Upper lobe of left lung (tissue), 6 donors: ENCODE measurements around the gene SQSTM1. TPM values are rescaled to one million over a fixed set of nuclear protein-coding genes. Genes with fewer than 3 reads are reported as not detected.

ENCODE experiments used
- ATAC-seq, 2 donors: fragments of 200-7000 bp; cut with Tn5 transposase; one replicate each; pipeline ENCODE4 v1.9.1; 2022; ENCODE audit warnings: mild to moderate bottlenecking in 2 of 2, moderate library complexity in 2 of 2; ENCODE audit not compliant: low FRiP score in 2 of 2
- DNase-seq, 2 donors: peaks; one replicate each; pipeline ENCODE4 v3.0.0-alpha.2; 2019 to 2020
- H3K27ac ChIP-seq, 4 donors: fragments of 200-600 bp; sonication (generic); one replicate each; pipeline ENCODE4 v1.5.1; 2016 to 2019
- H3K27me3 ChIP-seq, 4 donors: fragments of 200-600 bp; sonication (generic); one replicate each; pipeline ENCODE4 v1.5.1; 2017 to 2019
- H3K36me3 ChIP-seq, 4 donors: fragments of 200-600 bp; sonication (generic); one replicate each; pipeline ENCODE4 v1.5.1; 2016 to 2019
- H3K4me1 ChIP-seq, 4 donors: fragments of 200-600 bp; sonication (generic); one replicate each; pipeline ENCODE4 v1.5.1; 2018 to 2019
- H3K4me3 ChIP-seq, 4 donors: fragments of 200-600 bp; sonication (generic); one replicate each; pipeline ENCODE4 v1.5.1; 2017 to 2019; ENCODE audit warnings: mild to moderate bottlenecking in 2 of 4, moderate library complexity in 1 of 4
- H3K9me3 ChIP-seq, 4 donors: fragments of 200-600 bp; sonication (generic); one replicate each; pipeline ENCODE4 v1.5.1; 2018 to 2019
- EP300 ChIP-seq, 4 donors: sonication (generic); formaldehyde crosslinking; IDR thresholded peaks; one replicate each; pipeline ENCODE4 v1.5.1; 2017; ENCODE audit warnings: antibody characterized with exemption in 4 of 4, control low read depth in 2 of 4
- POLR2A ChIP-seq, 4 donors: fragments of 450-650 bp; IDR thresholded peaks; one replicate each; pipeline ENCODE4 v1.5.1; 2016 to 2017; ENCODE audit warnings: antibody characterized with exemption in 4 of 4, mild to moderate bottlenecking in 2 of 4
- POLR2AphosphoS5 ChIP-seq, 2 donors: sonication (generic); formaldehyde crosslinking; IDR thresholded peaks; one replicate each; pipeline ENCODE4 v1.5.1; 2017; ENCODE audit warnings: antibody characterized with exemption in 2 of 2
- WGBS, 2 donors: methylation state at CpG; one replicate each; pipeline ENCODE4 v1.1.5; 2017 to 2018; 5-methylcytosine and 5-hydroxymethylcytosine counted together
- total RNA-seq, 6 donors: library from RNA; depleted of rRNA in 4 of 6; stranded (reverse); fragments of >200 nt in 4 of 6; gene quantifications; one replicate each; pipeline versions ENCODE4 v1.1.0 to v1.2.1, GENCODE V29; 2016 to 2021
- TF ChIP-seq, protein P1 (sequence below), 6 experiments: fragments of 450-650 bp in 4 of 6; fragments of 200-600 bp in 2 of 6; sonication (generic) in 2 of 6; IDR thresholded peaks; one replicate each; pipeline ENCODE4 v1.5.1; 2016 to 2019; ENCODE audit warnings: antibody characterized with exemption in 6 of 6
- donor health status: DM: no; HTN: no; CAD: no; lungs with moderate emphysema.
- donor health status: DM: no; HTN: yes; CAD: no; lungs with severe emphysema.

SQSTM1 gene
- total RNA-seq, 6 donors from 2014 or later = 390 to 666 (median 574) TPM

DNA sequence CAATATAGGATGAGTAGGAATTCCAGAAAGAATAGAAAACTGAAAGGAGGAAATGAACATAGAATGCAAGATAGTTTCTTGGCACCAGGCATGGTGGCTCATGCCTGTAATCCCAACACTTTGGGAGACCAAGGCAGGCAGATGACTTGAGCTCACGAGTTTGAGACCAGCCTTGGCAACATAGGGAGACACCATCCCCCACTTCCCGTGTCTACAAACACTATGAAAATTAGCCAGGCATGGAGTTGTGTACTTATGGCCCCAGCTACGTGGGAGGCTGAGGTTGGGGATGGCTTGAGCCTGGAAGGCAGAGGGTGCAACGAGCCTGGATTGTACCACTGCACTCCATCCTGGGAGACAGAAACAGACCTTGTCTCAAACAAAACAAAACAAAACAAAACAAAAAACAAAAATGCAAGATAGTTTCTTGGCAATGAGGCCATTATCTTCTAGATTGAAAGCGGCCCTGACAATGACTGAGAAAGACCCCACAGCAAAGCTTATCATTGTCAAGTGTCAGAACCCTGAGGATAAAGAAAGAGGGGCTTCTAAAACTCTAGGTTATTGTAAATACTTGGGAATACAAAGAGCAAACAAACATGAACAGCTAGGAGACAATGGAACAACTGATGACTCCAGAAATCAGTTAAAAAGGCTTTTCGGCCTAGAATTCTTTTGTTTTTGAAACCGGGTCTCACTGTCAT is 9.2 kb downstream of the SQSTM1 start:
- Histone ChIP-seq H3K4me1 (peaks cover 15 to 43% (median 18%) of the 10 kb centered on the region in 4 donors), H3K4me3 (no peak overlapping the region), H3K27ac (no peak overlapping the region), H3K36me3 (peaks cover 78 to 96% (median 93%) of the 10 kb centered on the region in 4 donors), H3K9me3 (no peaks in the 10 kb centered on the region), H3K27me3 (no peaks in the 10 kb centered on the region)
- 86 to 94% methylated on average over 7 of the region's 7 CpGs for WGBS, 2 donors
- ATAC-seq (no peak), DNase-seq (no peak)
- no peak for TF ChIP-seq POLR2A (IDR thresholded peaks at IDR 0.05)
- no peak for TF ChIP-seq EP300 (IDR thresholded peaks at IDR 0.05)
- no peak for TF ChIP-seq POLR2AphosphoS5 (IDR thresholded peaks at IDR 0.05)
- TF ChIP-seq, protein P1, sequence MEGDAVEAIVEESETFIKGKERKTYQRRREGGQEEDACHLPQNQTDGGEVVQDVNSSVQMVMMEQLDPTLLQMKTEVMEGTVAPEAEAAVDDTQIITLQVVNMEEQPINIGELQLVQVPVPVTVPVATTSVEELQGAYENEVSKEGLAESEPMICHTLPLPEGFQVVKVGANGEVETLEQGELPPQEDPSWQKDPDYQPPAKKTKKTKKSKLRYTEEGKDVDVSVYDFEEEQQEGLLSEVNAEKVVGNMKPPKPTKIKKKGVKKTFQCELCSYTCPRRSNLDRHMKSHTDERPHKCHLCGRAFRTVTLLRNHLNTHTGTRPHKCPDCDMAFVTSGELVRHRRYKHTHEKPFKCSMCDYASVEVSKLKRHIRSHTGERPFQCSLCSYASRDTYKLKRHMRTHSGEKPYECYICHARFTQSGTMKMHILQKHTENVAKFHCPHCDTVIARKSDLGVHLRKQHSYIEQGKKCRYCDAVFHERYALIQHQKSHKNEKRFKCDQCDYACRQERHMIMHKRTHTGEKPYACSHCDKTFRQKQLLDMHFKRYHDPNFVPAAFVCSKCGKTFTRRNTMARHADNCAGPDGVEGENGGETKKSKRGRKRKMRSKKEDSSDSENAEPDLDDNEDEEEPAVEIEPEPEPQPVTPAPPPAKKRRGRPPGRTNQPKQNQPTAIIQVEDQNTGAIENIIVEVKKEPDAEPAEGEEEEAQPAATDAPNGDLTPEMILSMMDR (IDR thresholded peaks at IDR 0.05) = no peak

GRCh38 chr5:179830818-179831468 is 10.2 kb downstream of the SQSTM1 start:
- H3K4me3 ChIP-seq = no peak overlapping the region
- H3K4me1 ChIP-seq = peaks cover 12 to 34% (median 18%) of the 10 kb centered on the region in 4 donors
- TF ChIP-seq POLR2AphosphoS5 (IDR thresholded peaks at IDR 0.05) (no peak), EP300 (IDR thresholded peaks at IDR 0.05) (no peak), POLR2A (IDR thresholded peaks at IDR 0.05) (no peak)
- TF ChIP-seq, protein P1 (IDR thresholded peaks at IDR 0.05) = no peak
- ATAC-seq = no peak
- 94 to 95% methylated on average over 7 of the region's 7 CpGs for WGBS, 2 donors
- no peak for DNase-seq
- peaks cover 74 to 96% (median 91%) of the 10 kb centered on the region in 4 donors for H3K36me3 ChIP-seq
- no peaks in the 10 kb centered on the region for H3K27me3 ChIP-seq
- no peak overlapping the region for H3K27ac ChIP-seq
- no peaks in the 10 kb centered on the region for H3K9me3 ChIP-seq

- peak in 1 of 2 donors; percentile 51 for DNase-seq
- TF ChIP-seq, protein P1 (IDR thresholded peaks at IDR 0.05) = no peak
- TF ChIP-seq EP300 (IDR thresholded peaks at IDR 0.05) (no peak), POLR2A (IDR thresholded peaks at IDR 0.05) (no peak), POLR2AphosphoS5 (IDR thresholded peaks at IDR 0.05) (no peak)
- Histone ChIP-seq H3K27me3 (no peaks in the 10 kb centered on the region), H3K9me3 (no peaks in the 10 kb centered on the region), H3K4me1 (peaks cover 19 to 41% (median 21%) of the 10 kb centered on the region in 4 donors), H3K36me3 (peaks cover 74 to 96% (median 91%) of the 10 kb centered on the region in 4 donors), H3K27ac (no peak overlapping the region), H3K4me3 (no peak overlapping the region)
- no peak for ATAC-seq
- 96 to 97% methylated on average over 11 to 20 of the region's 20 CpGs for WGBS, 2 donors
These were observed 11.5 kb downstream of the SQSTM1 start for GRCh38 chr5:179832039-179832745.

DNA sequence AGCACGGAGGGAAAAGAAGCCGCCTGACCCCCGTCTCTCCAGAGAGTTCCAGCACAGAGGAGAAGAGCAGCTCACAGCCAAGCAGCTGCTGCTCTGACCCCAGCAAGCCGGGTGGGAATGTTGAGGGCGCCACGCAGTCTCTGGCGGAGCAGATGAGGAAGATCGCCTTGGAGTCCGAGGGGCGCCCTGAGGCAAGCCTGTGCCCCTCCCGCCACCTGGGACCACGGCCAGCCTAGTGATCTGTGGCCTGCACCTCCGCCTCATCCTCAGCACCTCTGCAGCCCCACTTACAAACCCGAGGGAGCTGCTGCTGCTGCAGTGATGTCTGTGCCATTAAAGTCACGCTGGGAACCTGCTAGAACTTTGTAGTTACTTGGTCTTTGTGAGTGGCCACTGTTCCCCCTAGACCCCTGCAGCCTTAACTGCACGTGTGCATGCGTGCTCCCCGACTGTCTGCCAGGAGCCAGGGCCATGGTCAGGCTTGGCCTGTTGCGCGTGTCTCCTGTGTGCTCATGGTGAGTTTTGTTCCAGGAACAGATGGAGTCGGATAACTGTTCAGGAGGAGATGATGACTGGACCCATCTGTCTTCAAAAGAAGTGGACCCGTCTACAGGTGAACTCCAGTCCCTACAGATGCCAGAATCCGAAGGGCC is 12.5 kb downstream of the SQSTM1 start:
- DNase-seq (peak in 1 of 2 donors; percentile 70), ATAC-seq (peak in 1 of 2 donors; percentile 34)
- H3K4me3 ChIP-seq = no peak overlapping the region
- H3K27ac ChIP-seq = peak overlapping the region in 1 of 4 donors; percentile 9
- no peak for TF ChIP-seq POLR2A (IDR thresholded peaks at IDR 0.05)
- no peak for TF ChIP-seq EP300 (IDR thresholded peaks at IDR 0.05)
- TF ChIP-seq, protein P1 (IDR thresholded peaks at IDR 0.05) = no peak
- no peak for TF ChIP-seq POLR2AphosphoS5 (IDR thresholded peaks at IDR 0.05)
- H3K9me3 ChIP-seq = no peaks in the 10 kb centered on the region
- H3K27me3 ChIP-seq = no peaks in the 10 kb centered on the region
- H3K36me3 ChIP-seq = peaks cover 76 to 96% (median 91%) of the 10 kb centered on the region in 4 donors
- H3K4me1 ChIP-seq = peaks cover 12 to 36% (median 17%) of the 10 kb centered on the region in 4 donors
- WGBS, 2 donors = 91 to 92% methylated on average over 15 to 23 of the region's 23 CpGs
